Neutrophil (primary cell): Measurements from ENCODE around the gene ARHGEF7.

Experiments
- H3K27ac ChIP-seq: fragments of 200-600 bp; sonication (generic); 2 replicates; pipeline ENCODE4 v1.5.1; 2016; ENCODE audit warnings: mild to moderate bottlenecking, moderate library complexity
- H3K27me3 ChIP-seq: fragments of 200-600 bp; sonication (generic); 2 replicates; pipeline ENCODE4 v1.6.0; 2016; ENCODE audit warnings: mild to moderate bottlenecking
- H3K36me3 ChIP-seq: fragments of 200-600 bp; sonication (generic); 2 replicates; pipeline ENCODE4 v1.5.1; 2017
- H3K4me1 ChIP-seq, 2 experiments: fragments of 200-600 bp in 1 of 2; sonication (generic) in 1 of 2; 1 replicate in 1 of 2; 2 replicates in 1 of 2; pipeline versions ENCODE4 v1.5.1 to v1.6.1; 2013 to 2016; ENCODE audit warnings: low read depth in 1 of 2, low read length in 1 of 2, mild to moderate bottlenecking in 1 of 2, moderate library complexity in 1 of 2; ENCODE audit not compliant: control insufficient read depth in 1 of 2, insufficient read depth in 1 of 2
- H3K4me3 ChIP-seq, 2 experiments: fragments of 200-600 bp in 1 of 2; sonication (generic) in 1 of 2; 1 replicate in 1 of 2; 2 replicates in 1 of 2; pipeline ENCODE4 v1.5.1; 2013 to 2016; ENCODE audit warnings: low read depth in 1 of 2, low read length in 1 of 2, mild to moderate bottlenecking in 1 of 2, moderate library complexity in 1 of 2
- H3K9me3 ChIP-seq: fragments of 200-600 bp; sonication (generic); 2 replicates; pipeline ENCODE4 v1.5.1; 2016
- TF ChIP-seq, protein P1 (sequence below): fragments of 200-600 bp; sonication (generic); IDR thresholded peaks from 2 replicates; pipeline ENCODE4 v1.5.1; 2016; ENCODE audit warnings: antibody characterized with exemption

The ARHGEF7 gene

DNA sequence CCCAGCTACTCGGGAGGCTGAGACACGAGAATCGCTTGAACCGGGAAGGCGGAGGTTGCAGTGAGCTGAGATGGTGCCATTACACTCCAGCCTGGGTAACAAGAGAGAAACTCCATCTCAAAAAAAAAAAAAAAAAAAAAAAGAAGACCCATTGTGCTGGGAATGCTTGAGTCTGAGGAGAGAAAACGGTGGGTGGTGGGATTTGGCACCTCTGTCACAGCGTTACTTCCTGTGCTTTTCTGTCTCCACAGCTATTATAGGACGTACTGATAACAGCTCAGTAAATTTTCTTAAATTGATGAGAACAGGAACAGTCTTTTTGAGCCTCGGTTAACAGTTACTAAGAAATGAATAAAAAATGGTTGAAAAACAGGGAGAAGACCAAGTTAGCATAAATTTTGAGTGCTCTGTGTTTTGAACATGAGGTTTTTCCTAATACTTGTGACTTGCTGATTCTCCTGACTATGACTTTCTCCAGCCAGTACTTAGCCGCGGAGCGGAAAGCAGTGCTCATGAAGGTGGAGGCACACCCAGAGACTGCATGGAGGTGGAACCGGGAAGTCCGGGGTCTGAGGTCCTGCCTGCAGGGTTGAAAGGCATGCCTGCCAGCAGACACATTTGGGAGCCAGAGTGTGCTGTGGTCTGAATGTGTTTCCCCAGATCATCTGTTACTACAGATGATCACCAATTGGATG lies 150.0 kb downstream of the ARHGEF7 start:
- Histone ChIP-seq H3K27me3 (no peaks in the 10 kb centered on the region), H3K27ac (no peak overlapping the region), H3K9me3 (no peaks in the 10 kb centered on the region), H3K36me3 (peaks cover 43% of the 10 kb centered on the region), H3K4me1 (no peaks in the 10 kb centered on the region), H3K4me3 (no peak overlapping the region)
- TF ChIP-seq, protein P1, sequence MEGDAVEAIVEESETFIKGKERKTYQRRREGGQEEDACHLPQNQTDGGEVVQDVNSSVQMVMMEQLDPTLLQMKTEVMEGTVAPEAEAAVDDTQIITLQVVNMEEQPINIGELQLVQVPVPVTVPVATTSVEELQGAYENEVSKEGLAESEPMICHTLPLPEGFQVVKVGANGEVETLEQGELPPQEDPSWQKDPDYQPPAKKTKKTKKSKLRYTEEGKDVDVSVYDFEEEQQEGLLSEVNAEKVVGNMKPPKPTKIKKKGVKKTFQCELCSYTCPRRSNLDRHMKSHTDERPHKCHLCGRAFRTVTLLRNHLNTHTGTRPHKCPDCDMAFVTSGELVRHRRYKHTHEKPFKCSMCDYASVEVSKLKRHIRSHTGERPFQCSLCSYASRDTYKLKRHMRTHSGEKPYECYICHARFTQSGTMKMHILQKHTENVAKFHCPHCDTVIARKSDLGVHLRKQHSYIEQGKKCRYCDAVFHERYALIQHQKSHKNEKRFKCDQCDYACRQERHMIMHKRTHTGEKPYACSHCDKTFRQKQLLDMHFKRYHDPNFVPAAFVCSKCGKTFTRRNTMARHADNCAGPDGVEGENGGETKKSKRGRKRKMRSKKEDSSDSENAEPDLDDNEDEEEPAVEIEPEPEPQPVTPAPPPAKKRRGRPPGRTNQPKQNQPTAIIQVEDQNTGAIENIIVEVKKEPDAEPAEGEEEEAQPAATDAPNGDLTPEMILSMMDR = no peak

GRCh38 chr13:111265701-111266035 lies 150.6 kb downstream of the ARHGEF7 start:
- no peak overlapping the region for H3K4me3 ChIP-seq
- no peaks in the 10 kb centered on the region for H3K9me3 ChIP-seq
- TF ChIP-seq, protein P1 = no peak
- no peaks in the 10 kb centered on the region for H3K4me1 ChIP-seq
- H3K27me3 ChIP-seq = no peaks in the 10 kb centered on the region
- H3K36me3 ChIP-seq = peaks cover 45% of the 10 kb centered on the region
- H3K27ac ChIP-seq = no peak overlapping the region

- Histone ChIP-seq H3K4me3 (no peak overlapping the region), H3K27ac (no peak overlapping the region), H3K36me3 (peaks cover 61% of the 10 kb centered on the region), H3K27me3 (no peaks in the 10 kb centered on the region), H3K9me3 (no peaks in the 10 kb centered on the region), H3K4me1 (no peaks in the 10 kb centered on the region)
- TF ChIP-seq, protein P1 = no peak
These were observed 152.1 kb downstream of the ARHGEF7 start for GRCh38 chr13:111267205-111267604.

- TF ChIP-seq, protein P1 = no peak
- no peak overlapping the region for H3K4me3 ChIP-seq
- H3K27ac ChIP-seq = no peak overlapping the region
- no peaks in the 10 kb centered on the region for H3K9me3 ChIP-seq
- no peaks in the 10 kb centered on the region for H3K27me3 ChIP-seq
- H3K4me1 ChIP-seq = no peaks in the 10 kb centered on the region
- H3K36me3 ChIP-seq = peaks cover 66% of the 10 kb centered on the region
These were observed 152.7 kb downstream of the ARHGEF7 start for GRCh38 chr13:111267784-111268183.

DNA sequence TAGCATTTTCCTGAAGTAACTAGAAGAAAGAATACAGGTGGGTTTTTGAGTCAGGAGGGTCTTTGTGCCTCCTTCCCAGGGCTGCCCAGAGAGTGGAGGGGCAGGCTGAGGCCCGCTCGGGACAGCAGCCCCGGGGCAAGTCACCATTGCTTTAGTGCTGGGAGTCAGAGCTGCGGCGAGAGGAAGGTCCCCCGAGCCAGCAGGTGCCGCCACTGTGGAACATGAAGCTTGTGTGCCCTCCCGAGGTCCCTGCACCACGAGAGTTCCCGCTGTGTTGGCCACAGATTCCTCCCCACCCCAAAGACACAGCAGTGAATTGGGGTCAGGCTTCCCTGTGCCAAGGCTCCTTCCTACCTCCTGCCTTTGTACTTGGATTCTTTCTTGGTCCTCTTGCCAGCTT lies 154.4 kb downstream of the ARHGEF7 start:
- Histone ChIP-seq H3K27me3 (no peaks in the 10 kb centered on the region), H3K27ac (no peak overlapping the region), H3K9me3 (no peaks in the 10 kb centered on the region), H3K4me1 (no peaks in the 10 kb centered on the region), H3K36me3 (peaks cover 80% of the 10 kb centered on the region), H3K4me3 (no peak overlapping the region)
- TF ChIP-seq, protein P1 = no peak
